GM12864 (cell line): ENCODE data around the gene DLGAP1.
A peak's percentile ranks its signal among the peaks of the same experiment; 100 is the strongest.

ENCODE experiments used
- DNase-seq: peaks from one replicate; pipeline ENCODE4 v3.0.0-alpha.2; 2011; ENCODE audit warnings: low read depth
- H3K4me3 ChIP-seq: 2 replicates; pipeline ENCODE4 v1.5.1; 2011; ENCODE audit warnings: mild to moderate bottlenecking, low read depth, low read length, control low read depth
- CTCF ChIP-seq: IDR thresholded peaks from 2 replicates; pipeline ENCODE4 v1.5.1; 2011; ENCODE audit warnings: low read depth, mild to moderate bottlenecking, moderate library complexity, low read length, control low read depth, inconsistent platforms; ENCODE audit errors: missing control alignments

DLGAP1 gene

GRCh38 chr18:3498698-3499471, 956.2 kb downstream of the DLGAP1 start:
- no peak overlapping the region for H3K4me3 ChIP-seq
- DNase-seq: no peak
- TF ChIP-seq CTCF: no peak

- no peak for DNase-seq
Measured at GRCh38 chr18:3495691-3496430, 959.2 kb downstream of the DLGAP1 start.

GRCh38 chr18:3494569-3494968, 960.5 kb downstream of the DLGAP1 start:
- no peak for TF ChIP-seq CTCF
- H3K4me3 ChIP-seq: no peak overlapping the region
- DNase-seq: no peak

More at GRCh38 chr18:3495691-3496430, 959.2 kb downstream of the DLGAP1 start:
- TF ChIP-seq CTCF: no peak
- no peak overlapping the region for H3K4me3 ChIP-seq

GRCh38 chr18:3494245-3494526, 960.9 kb downstream of the DLGAP1 start:
- no peak for DNase-seq
- no peak overlapping the region for H3K4me3 ChIP-seq

GRCh38 chr18:3493501-3494244, 961.4 kb downstream of the DLGAP1 start:
- TF ChIP-seq CTCF: no peak
- no peak for DNase-seq
- peak overlapping the region; percentile 16; the same call in 1 of the 2 replicates for H3K4me3 ChIP-seq

More at GRCh38 chr18:3494245-3494526, 960.9 kb downstream of the DLGAP1 start:
- no peak for TF ChIP-seq CTCF

- TF ChIP-seq CTCF: no peak
- H3K4me3 ChIP-seq: no peak overlapping the region
- no peak for DNase-seq
Measured at GRCh38 chr18:3492721-3493120, 962.4 kb downstream of the DLGAP1 start.
